GM18867 (cell line): ENCODE measurements around the gene RNF157.
"Not testable (repeated sequence)": the region's sequence is repeated elsewhere in the genome, so short reads cannot be mapped to it uniquely, and the experiment has no call there.

Experiments
- ATAC-seq: cut with Tn5 transposase; IDR thresholded peaks from one replicate; pipeline ENCODE4 v1.9.1; 2021; ENCODE audit warnings: mild to moderate bottlenecking, moderate library complexity; ENCODE audit not compliant: unreplicated experiment

The RNF157 gene

DNA sequence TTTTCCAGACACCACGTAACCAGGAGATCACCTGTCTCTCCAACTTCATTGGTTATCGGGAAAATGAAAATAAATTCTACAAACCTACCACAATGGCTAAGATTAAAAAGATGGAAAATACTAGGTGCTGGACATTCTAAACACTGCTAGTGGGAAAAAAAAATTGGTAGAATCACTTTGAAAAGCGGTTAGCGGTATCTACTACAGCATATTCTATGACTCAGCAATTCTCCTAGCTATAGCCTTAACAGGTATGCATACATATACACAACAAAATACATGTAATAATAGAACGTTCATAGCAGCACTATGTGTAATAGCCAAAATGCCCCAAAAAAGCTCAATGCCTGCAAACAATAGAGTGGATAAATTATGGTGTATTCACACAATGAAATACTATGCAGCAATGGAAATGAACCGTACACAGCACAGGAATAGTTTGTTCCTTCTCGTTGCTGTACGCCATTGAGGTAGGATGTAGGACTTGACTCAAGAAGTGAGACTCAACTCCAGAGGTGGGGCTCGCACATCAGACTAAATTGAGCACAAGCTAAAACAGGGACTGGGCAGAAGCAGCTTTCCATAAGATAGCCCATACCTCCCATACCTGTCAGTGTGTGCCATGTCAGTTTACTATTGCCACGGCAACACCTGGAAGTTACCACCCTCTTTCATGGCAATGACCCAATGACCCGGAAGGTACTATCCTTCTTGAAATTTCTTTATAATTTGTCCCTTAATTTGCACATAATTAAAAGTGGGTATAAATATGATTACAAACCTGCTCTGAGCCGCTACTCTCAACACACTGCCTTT, 44.8 kb downstream of the RNF157 start:
- no peak for ATAC-seq

DNA sequence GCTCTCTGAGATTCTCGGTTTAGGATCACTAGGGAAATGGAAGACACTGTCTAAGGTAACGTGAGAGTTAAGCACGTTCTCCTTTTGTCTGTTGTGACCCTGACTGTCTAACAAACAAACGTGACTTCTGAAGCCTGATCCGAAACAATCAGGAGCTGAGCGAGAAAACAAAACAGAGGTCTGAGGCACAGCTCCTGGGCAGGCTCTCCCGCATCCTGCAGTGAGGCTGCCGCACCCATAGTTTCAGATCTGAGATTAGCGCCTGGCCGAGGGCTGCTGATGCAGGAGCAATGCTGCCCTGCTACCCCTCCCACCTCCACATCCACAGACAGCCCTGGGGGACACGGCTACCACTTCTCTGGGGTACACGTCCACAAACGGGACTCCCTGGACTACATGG, 46.7 kb downstream of the RNF157 start:
- ATAC-seq = no peak

DNA sequence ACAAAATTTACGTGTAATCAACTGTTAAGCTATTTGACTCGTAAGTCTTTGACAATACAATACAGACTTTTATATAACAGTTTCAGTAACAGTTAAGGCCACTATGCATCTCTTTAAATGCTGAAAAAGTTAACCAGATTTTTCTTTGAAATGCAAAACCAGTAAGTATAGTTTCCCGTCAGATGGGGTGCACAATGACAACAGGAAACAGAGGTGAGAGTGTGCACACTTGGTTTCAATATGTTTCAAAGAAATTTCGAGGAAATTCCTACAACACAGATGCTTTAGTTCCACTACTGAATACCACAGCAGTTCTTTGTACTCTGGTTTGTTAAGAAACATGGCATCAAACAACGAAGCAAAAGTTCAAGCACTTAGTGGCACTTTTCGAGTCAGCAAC, 48.4 kb downstream of the RNF157 start:
- peak; percentile 50 for ATAC-seq

DNA sequence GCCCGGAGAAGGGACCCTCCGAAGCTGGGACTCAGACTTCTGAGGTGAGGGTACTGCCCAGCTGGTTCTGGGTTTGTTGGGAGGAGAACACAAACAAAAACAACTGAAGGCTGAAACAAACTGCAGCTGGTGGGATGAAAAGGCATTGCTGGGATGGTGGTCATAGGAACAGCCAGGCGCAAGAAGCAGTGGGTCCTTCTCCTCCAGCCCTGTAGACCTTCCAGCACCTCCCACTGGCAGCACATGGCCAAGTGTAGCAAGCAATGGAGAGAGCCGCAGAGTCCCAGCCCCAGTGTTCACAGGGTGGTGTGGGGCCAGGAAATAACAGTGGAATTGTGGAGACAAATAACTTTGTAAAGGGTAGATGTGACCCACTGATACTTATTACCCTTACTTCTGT, 50.6 kb downstream of the RNF157 start:
- ATAC-seq = no peak

DNA sequence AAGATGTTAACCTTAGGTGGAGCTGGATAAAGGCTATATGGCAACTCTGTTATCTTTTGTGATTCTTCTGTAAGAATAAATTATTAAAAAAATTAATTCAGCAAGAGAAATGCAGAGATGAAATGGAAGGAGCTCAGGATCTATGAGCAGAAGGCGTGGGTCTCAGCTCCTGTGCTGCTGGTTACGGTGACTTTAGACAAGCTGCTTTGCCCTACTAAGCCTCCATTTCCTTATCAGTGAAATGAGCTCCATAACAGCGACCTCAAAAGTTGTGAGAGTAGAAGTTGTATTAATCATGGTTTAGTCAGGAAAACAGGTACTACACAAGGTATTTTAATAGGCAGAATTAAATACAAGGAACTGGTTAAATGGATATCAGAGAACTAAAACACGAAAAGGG, 51.0 kb downstream of the RNF157 start:
- no peak for ATAC-seq

DNA sequence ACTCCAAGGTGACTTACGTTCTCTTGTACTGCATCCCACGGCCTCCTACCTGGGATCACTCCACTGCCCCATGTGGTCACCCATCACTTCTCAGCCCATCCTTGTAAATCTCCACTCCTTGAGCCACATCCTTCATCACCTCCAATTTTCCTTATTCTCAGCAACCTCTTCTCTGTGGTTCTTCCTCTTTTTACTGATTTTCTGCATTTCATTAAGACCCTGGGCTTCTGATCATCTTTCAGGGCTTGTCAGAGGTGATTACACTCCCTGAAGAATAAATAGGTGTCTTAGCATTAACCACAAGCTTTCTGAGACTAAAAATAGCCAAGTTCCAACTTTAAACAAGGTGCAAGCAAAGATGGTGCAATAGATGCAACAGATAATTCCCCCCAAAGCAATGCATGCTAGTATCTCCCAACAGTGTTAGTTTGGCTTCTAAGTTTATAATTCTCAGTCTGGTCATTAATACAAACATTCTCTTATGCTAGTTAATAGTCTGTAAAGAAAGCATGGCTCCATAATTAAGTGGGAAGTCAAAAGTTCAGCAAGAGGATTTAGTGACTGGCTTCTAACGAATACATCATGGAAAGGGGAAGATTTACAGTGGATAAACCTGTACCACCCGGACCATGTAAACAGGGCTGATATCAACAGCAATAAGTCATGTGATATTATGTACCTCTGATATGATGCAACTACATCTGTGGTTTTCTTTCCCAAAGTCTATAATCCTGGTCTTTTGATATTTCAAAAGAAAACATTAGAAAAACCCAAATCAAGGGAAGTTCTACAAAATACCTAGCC, 51.9 kb downstream of the RNF157 start:
- ATAC-seq = no peak

DNA sequence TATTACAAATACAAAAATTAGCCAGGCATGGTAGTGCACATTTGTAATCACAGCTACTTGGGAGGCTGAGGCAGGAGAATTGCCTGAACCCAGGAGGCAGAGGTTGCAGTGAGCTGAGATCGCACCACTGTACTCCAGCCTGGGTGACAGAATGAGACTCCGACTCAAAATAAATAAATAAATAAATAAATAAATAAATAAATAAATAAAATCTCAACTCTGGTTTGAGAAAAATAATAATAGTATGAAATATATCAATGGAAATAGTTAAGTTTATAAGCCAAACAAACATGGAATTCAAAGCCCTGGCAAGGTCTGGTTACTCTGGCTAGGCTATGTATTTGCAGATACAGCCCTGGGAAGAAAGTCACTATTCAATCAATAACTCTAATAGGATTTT, 53.5 kb downstream of the RNF157 start:
- not testable (repeated sequence) for ATAC-seq

DNA sequence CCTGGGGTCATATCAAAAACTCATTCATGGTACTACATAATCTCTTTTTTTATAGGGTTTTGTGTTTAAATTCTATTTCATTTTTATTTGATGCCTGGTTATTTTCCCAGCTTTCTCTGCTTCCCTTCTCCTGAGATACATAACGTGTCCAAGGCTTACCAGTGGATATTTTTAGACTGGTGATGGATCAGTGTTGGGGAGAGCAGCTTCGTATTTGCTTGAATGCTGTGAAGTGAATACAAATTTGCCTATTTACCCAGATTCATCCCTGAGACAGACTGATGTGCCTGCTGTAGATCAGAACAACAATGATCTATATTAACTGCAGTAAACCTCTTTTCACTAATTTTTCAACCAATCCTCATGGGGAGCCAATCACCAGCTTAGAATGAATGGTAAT, 56.0 kb downstream of the RNF157 start:
- no peak for ATAC-seq

DNA sequence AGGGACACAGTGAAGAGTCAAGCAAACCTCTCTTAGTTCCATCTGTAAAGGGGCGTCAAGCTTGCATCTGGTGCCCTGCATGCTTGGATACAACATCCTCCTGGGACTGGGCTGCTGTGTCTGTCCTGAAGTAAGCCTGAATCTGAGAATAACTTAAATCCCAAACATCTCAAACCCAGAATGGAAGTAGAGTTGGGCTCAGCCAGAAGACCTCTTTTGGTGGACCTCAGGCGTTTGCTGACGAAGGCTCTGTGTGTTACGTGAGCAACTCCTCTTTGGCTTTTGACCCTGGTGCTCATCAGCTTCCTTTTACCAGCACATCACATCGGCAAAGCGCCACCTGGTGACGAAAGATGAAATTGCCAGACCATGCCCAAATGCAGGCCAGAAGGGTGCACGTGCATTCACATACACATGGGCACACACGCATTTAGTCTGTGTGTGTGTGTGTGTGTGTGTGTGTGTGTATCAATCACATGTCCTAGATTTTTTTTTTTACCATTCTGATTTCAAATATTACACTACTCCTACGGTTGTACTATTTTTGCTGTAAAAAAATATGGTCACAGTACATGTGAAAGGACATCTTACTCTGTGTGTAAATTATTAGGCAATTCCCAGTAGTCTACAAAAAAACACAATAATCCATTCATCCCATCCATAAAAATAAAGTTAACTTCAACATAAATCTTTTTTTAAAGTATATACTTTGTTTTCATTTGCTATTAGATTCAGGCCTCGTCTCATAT, 58.1 kb downstream of the RNF157 start:
- peak; percentile 57 for ATAC-seq

DNA sequence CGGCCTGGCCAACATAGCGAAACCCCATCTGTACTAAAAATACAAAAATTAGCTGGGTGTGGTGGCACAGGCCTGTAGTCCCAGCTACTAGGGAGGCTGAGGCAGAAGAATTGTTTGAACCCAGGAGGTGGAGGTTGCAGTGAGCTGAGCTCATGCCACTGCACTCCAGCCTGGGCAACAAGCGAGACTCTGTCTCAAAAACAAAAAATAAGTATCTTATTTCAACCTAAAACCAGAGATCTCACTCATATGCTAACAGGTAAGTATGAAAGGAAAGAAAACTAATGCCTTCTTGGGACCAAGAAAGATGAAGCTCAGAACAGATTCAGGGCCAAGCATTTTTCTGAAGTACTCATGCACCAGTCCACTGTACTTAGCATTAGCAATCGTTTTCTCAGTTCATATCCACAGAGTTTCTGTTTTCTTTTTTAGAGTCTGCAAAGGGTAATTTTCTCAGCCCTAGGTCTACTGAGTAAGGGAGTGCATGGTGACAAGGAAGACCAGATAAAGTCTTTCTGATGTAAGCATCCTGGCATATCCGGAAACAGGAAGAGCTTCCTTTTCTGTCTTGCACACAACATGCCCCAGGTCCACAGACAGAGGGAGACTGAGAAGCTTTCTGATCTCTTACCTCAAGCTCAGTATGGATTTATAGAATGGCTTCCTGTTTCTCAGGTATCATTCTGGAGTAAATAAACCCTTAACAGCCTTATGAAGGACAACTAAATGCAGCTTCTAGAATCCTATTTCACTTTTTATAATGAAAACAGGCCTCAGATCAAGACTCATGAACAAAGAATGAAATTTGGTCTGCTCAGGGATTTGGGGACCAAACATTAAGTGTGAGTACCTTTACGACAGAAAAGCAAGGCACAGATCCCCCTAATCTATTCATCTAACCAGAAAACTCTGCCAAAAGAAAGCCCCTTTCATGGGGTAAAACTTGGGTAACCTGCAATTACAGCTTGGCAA, 60.5 kb downstream of the RNF157 start:
- ATAC-seq = no peak

DNA sequence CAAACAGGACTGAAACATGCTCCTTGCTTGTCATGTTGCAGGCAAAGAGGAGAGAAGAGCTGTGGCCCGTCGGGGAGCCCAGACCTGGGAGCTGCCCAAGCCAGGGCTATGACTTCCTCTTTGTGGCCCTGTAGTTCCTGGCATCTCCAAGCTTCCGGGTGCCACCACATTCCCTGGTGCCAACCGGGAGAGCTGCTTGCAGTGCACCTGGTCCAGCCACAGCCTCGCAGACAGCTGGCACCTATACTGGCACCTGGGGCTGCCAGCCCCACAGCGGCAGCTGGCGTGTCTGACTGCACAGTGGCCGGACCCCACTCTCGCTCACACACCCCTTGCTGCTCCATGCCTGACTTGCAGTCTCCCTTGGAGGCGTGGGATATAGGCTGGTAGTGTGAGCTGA, 62.2 kb downstream of the RNF157 start:
- no peak for ATAC-seq

DNA sequence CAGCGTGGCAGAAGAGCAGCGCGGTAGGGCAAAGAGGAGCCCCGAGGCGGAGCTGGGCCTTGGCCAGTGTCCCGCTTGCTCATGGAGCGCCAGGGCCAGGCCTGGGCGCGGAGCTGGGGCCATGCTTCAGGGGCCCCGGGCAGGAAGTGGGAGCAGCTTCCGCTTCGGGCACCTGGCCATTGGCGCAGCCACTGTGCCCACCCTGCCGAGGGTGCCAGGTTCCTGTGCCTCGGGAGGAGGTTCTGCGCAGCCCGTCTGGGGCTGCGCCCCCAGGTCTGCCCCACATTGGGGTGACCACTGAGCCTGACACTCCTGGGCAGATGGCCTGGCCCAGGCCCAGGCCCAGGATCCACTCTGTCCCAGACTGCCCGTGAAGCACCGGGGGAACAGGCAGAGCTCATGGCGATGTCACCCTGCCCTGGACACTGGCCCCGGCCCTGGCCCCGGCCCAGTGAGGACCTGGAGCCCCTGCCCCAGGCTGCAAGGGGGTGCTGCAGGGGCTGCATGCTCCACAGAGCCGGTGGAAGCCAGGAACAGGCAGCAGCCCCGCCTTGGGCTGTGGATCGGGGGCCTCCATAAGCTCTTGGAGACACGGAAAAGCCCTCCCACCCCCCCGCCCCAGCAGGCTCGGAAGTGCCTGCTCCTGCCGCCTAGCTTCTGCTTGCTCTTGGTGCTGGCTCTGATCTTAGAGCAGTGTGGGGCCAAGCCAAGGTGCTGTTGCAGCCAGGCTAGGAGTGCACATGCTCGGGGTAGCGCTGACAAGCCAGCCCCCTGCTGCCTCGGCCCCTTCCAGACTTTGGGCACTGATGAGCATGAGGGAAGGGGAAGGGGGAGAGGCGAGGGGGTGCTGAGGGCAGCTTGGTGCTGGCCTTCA, 63.4 kb downstream of the RNF157 start:
- ATAC-seq = no peak

DNA sequence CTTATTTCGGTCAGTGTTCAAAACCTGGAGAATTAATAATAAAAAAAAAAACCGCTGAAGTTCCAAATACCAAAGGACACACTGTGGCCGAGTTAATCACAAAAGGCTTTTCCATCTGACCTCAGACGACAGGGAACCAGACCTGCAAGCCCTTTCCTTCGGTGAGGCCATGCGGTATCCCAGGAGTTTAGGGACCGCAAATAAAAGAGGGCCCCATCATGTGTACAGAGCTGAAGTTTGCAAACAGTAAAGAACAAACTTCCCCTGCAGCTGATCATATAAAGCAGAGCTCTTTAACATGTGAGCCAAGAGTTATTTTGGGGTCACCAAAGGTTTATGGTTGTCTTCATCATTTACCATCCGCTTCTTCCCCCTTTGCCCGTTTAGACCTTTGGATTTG, 66.3 kb downstream of the RNF157 start:
- no peak for ATAC-seq

DNA sequence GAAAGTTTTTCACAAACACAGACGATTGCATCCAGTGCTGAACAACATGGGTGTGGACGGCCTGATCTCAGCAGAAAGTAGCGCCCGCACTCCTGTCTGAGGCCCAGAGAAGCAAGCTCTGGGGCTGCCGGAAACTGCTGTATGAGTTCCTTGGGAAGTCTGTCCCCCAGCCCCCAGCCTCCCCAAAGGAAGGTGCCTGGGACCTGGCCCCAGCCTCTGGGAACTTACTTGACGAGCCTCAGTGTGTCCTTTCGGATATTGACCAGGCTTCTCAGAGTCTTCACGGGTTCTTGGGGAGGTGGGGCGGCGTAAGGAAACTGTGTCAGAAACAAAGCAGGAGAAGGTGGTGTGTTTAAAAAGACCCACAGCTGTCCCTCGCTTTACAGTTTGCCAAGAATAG, 66.8 kb downstream of the RNF157 start:
- no peak for ATAC-seq

DNA sequence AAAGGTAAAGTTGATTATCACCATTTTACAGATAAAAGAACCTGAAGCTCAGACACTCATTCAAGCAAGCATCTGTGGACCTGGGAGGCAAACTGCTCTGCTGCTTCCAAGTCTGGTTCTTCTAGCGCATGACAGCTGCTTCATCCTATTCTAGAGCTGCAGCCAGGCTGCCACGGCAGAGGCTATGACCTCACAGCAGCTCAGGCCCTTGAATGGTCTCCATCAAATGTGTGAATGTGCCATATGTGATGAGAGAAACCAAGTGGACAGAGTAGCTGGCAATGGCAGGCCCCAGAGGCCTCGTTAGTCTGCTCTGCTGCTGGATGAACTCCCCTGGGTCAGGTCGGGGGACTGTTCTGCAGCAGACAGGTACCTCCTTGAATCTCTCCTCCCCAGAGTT, 68.6 kb downstream of the RNF157 start:
- no peak for ATAC-seq

DNA sequence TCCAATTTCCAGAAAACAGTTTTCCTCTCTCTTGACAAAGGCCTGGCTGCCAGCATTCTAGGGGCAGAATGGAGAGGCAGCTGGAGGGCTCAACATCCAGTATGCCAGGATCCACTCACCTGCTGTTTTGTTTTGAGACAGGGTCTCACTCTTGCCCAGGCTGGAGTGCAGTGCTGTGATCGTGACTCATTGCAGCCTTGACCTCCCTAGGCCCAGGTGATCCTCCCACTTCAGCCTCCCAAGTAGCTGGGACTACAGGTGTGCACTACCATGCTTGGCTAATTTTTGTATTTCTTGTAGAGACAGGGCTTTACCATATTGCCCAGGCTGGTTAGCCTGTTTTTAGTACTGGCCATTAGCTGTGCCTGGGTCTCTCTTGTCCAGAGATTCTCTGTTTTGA, 70.2 kb downstream of the RNF157 start:
- ATAC-seq = no peak

DNA sequence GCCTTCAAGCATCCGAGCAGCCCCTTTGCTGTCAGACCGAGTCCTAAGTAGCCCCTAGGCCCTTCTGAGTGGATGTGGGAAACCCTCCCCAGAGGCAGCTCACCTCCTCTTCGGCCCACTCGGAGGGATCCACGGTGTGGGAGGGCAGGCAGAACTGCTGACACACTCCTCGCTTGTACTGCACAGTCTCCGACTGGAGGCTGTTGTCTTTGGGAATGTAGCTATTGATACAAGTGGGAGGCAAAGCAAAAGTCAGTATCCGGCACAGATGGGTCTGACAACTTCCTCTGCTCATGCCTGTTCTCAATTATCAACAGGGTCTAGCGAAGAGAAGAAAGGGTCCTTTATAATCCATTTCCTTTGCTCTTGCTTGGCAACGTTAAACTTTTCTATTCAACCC, 73.4 kb downstream of the RNF157 start:
- no peak for ATAC-seq

DNA sequence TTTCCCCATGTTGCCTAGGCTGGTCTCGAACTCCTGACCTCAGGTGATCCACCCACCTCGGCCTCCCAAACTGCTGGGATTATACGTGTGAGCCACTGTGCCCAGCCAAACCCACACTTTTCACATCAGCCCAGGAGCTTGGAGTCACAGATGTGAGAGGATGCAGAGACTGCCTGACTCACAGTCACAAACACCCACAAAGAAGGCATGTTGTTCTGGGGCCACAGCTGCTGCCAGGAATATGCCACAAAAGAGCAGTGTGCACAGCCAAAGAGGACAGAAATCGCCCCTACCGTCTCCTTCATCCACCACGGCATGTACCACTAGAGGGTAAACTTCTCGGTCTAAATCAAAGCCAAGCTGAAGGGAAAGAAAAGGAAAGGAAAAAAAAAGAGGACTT, 74.1 kb downstream of the RNF157 start:
- ATAC-seq = no peak

DNA sequence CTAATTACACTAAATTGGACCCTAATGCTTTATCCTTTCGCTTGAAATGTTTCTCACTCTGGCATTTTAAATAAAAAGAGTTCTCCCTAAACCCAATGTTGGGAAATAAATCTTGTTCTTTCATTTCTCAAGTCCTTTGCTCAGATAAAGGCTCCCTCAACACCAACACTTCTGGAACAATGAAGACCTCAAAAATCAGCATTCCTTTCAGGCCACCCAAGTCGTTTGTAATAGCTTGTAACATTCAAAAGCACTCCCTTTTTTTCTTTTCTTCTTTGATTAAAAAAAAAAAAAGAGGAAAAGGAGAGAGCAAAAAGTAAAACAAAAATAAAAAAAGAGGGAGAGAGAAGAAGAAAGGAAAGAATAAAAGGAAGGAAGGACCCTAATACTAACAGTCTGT, 76.0 kb downstream of the RNF157 start:
- ATAC-seq = no peak

DNA sequence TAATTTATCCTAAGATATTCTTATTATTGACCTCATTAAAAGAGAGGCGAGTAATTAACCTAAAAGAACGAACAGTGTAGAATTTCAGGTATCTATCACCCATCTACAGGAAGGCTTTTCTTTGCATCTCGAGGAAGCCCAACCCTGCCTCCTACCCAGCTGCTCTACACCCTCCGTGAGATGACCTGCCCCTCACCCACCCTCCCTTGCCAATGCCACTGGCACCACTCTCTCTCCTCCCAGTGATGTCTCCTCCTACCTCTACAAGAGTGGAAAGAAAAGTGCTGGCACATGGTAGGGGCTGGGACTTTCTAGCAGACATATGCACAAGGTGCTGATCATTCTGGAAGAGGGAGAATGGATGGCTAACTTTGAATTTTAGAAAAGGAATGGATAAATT, 76.4 kb downstream of the RNF157 start:
- ATAC-seq = no peak
